Measurements from ENCODE around the gene MMAA.
"Not testable (repeated sequence)": the region's sequence is repeated elsewhere in the genome, so short reads cannot be mapped to it uniquely, and the experiment has no call there.

Gene MMAA

DNA sequence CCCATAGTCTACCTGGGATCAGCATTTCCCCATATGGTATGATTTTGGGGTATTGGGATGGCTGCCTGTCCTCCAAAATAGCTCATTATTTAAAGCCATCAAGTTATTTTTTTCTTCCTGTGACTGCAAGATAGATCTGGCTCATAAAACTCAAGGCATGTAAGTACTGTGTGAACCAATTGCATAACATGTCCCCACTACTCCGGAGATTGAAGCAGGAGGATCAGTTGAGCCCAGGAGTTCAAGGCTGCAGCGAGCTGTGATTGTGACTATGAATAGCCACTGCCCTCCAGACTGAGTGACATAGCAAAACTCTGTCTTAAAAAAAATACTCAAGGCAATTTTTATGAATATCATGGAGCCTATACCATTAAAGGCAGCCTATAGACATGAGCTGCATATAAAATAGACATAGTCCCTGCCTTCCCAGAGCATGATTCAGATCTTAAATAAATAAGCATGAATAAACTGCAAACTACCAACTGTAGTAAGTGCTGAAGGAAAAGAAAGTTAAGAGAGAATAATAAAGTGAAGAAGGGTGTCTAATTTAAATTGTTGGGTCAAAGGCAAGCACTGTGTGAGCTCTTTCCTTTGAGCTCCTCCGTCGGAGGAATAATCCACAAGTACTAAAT is 16.9 kb upstream of the MMAA start:
- TF ChIP-seq EZH2 (IDR thresholded peaks at IDR 0.05) = no peak
- TF ChIP-seq POLR2AphosphoS5 (IDR thresholded peaks at IDR 0.05; ENCODE audit: borderline replicate concordance, low read depth, low read length) = no peak
- TF ChIP-seq FOXP2 (optimal IDR thresholded peaks at IDR 0.05; ENCODE audit: control extremely low read depth, extremely low read length, insufficient read depth) = no peak
- no peak overlapping the region for H3K27ac ChIP-seq
- DNase-seq (ENCODE audit: low read depth, low spot score) = no peak
- H3K4me3 ChIP-seq = no peak overlapping the region
- H3K9me3 ChIP-seq (ENCODE audit: low read depth, low read length) = no peaks in the 10 kb centered on the region
- no peaks in the 10 kb centered on the region for H3K36me3 ChIP-seq (ENCODE audit: insufficient read depth, low read length)
- H3K9ac ChIP-seq (ENCODE audit: insufficient read length) = no peak overlapping the region

DNA sequence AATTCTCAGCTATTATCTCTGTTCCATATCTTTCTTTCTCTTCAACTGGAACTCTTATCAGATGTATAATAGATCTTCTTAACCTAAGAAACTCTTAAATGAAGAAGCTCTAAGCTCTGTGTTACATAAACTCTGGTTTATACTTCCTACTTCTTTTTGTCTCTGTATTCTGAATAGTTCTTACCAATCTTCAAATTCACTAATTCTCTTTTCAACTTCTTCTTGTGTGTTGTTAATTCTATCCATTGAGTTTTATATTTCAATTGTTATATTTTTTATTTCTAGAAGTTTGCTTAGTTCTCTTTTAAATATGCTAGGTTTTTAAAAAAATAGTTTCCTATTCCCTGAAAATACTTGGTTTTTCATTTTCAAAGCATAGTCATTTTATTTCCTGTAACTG is 13.2 kb upstream of the MMAA start:
- DNase-seq (ENCODE audit: low read depth, low spot score) = no peak
- Histone ChIP-seq H3K4me3 (no peak overlapping the region), H3K9me3 (ENCODE audit: low read depth, low read length) (no peaks in the 10 kb centered on the region), H3K27ac (no peak overlapping the region), H3K9ac (ENCODE audit: insufficient read length) (no peak overlapping the region), H3K36me3 (ENCODE audit: insufficient read depth, low read length) (no peaks in the 10 kb centered on the region)
- TF ChIP-seq FOXP2 (optimal IDR thresholded peaks at IDR 0.05; ENCODE audit: control extremely low read depth, extremely low read length, insufficient read depth) (no peak), EZH2 (IDR thresholded peaks at IDR 0.05) (no peak), POLR2AphosphoS5 (IDR thresholded peaks at IDR 0.05; ENCODE audit: borderline replicate concordance, low read depth, low read length) (no peak)

DNA sequence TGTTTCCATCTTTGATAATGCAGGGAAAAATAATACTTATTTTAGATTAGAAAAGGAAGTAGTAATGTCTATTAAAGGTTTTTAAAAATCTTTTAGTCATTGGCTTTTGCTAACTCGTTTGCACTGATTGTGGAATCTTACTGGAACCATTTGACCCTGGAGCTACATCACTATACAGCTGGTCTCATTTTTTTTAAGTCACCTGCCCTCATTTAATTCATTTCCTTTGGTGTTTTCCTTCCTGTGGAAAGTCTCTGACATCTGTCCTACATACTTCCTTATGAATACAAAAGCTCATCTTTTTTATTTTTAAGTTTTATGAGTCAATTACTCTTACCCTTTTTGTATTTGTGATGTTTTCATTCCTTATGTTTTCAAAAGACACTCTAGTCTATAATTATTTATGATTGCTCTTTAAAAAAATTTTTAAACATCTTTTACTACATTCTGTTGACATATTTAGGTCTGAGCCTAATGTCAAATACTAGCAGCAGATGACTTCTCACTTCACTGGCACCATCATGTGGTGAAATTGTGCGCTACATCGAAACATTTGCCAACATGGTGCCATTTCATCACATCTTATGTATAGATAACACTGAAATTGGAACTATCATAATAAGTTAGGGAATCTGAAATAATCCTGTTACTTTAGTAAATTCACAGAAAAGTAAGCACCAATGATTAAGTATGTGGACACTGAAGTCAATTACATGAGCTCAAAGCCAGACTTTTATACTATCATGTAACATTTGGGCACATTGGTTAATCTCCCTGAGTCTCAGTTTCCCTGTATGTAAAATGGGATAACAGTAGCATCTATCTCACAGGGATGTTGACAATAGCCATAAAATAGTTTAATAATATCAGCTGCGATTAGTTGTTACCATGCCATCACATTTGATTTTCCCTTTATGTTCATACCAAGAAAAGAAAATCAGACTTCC is 9.4 kb upstream of the MMAA start:
- TF ChIP-seq POLR2AphosphoS5 (IDR thresholded peaks at IDR 0.05; ENCODE audit: borderline replicate concordance, low read depth, low read length) (no peak), FOXP2 (optimal IDR thresholded peaks at IDR 0.05; ENCODE audit: control extremely low read depth, extremely low read length, insufficient read depth) (no peak), EZH2 (IDR thresholded peaks at IDR 0.05) (no peak)
- Histone ChIP-seq H3K36me3 (ENCODE audit: insufficient read depth, low read length) (no peaks in the 10 kb centered on the region), H3K9me3 (ENCODE audit: low read depth, low read length) (no peaks in the 10 kb centered on the region), H3K4me3 (no peak overlapping the region), H3K27ac (no peak overlapping the region), H3K9ac (ENCODE audit: insufficient read length) (no peak overlapping the region)
- DNase-seq (ENCODE audit: low read depth, low spot score) = no peak

DNA sequence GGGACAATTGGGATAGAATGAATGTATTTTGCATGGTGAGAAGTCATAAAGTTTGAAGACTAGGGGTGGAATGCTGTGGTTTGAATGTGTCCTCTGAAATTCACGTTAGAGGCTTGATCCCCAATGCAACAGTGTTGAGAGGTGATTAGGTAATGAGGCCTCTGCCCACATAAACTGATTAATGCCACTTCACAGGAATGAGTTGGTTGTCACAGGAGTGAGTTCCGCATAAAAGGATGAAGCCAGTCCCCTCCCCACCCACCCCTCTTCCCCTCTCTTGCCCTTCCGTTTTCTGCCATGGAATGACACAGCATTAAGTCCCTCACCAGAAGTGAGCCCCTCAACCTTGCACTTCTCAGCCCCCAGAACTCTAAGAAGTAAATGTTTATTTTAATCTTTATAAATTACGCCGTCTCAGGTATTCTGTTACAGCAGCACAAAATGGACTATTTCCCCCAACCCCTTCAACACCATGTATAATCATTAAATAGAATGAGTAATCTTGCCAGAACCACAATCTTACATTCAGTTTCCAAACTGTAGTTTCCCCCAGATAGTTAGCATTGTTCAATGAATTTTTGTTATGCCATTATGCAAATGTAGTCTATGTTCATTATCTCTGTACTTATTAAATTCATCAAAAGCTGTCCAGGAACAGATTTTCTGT is 5.5 kb upstream of the MMAA start:
- TF ChIP-seq EZH2 (IDR thresholded peaks at IDR 0.05) (no peak), FOXP2 (optimal IDR thresholded peaks at IDR 0.05; ENCODE audit: control extremely low read depth, extremely low read length, insufficient read depth) (no peak), POLR2AphosphoS5 (IDR thresholded peaks at IDR 0.05; ENCODE audit: borderline replicate concordance, low read depth, low read length) (no peak)
- no peak for DNase-seq (ENCODE audit: low read depth, low spot score)
- Histone ChIP-seq H3K9me3 (ENCODE audit: low read depth, low read length) (no peaks in the 10 kb centered on the region), H3K36me3 (ENCODE audit: insufficient read depth, low read length) (no peaks in the 10 kb centered on the region), H3K4me3 (no peak overlapping the region), H3K9ac (ENCODE audit: insufficient read length) (no peak overlapping the region), H3K27ac (no peak overlapping the region)

DNA sequence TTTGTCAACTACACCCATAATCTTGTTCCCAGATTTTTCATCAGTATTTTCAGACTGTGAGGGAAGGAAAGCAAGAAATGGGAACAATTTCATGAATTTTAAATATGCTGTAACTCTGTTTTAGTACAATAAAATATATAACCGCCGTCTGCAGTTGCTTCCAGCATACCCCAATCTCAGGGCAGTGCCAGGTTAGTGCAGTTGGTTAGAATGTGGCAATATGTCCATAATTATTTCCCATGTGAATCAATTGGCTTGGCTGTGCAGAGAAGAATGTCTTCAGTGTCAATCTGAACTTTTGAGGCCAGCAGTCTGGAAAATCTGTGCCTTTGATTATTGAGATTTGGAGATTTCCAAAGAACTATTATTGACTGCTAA is 5.0 kb upstream of the MMAA start:
- Histone ChIP-seq H3K36me3 (ENCODE audit: insufficient read depth, low read length) (no peaks in the 10 kb centered on the region), H3K27ac (no peak overlapping the region), H3K9ac (ENCODE audit: insufficient read length) (no peak overlapping the region), H3K9me3 (ENCODE audit: low read depth, low read length) (no peaks in the 10 kb centered on the region), H3K4me3 (no peak overlapping the region)
- TF ChIP-seq EZH2 (IDR thresholded peaks at IDR 0.05) (no peak), POLR2AphosphoS5 (IDR thresholded peaks at IDR 0.05; ENCODE audit: borderline replicate concordance, low read depth, low read length) (no peak), FOXP2 (optimal IDR thresholded peaks at IDR 0.05; ENCODE audit: control extremely low read depth, extremely low read length, insufficient read depth) (no peak)
- DNase-seq (ENCODE audit: low read depth, low spot score) = no peak

DNA sequence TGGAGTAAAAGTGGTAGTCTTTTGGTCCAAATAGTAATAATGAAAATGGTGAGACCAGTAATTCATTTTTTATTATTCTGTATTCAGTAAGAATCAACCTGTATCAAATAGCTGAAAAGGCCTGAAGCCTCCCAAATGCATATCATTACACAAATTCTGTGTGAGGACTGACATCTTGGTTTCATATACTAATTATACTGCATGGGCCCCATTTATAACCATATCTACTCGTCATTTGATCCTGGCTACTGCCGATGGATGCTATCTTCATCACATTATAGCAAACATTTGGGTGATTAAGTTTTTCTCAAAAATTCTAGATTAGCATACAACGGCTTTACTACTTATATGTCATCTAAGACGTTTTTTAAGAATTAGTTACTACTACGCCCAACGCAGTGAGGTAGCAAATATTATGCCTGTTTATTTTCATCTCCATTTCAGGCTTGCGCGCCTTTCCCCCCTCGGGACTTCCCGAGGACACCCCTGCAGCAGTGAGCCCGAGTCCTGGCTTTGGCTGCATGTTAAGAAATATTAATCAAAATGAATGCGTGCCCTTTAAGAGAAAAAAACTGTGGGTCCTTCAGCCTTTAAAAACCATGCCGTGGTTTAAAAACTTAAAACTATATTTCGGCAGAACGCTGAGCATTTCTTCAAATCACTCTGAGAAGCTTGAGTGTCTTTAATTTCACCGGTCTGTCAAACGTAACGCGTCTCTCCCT is 814 bp upstream of the MMAA start:
- Histone ChIP-seq H3K4me3 (peak overlapping the region; percentile 98), H3K27ac (peak overlapping the region; percentile 90), H3K36me3 (ENCODE audit: insufficient read depth, low read length) (peaks cover 3% of the 10 kb centered on the region; the same call in 1 of the 2 replicates), H3K9ac (ENCODE audit: insufficient read length) (peak overlapping the region; percentile 99), H3K9me3 (ENCODE audit: low read depth, low read length) (no peaks in the 10 kb centered on the region)
- no peak for TF ChIP-seq POLR2AphosphoS5 (IDR thresholded peaks at IDR 0.05; ENCODE audit: borderline replicate concordance, low read depth, low read length)
- no peak for TF ChIP-seq EZH2 (IDR thresholded peaks at IDR 0.05)
- no peak for TF ChIP-seq FOXP2 (optimal IDR thresholded peaks at IDR 0.05; ENCODE audit: control extremely low read depth, extremely low read length, insufficient read depth)
- DNase-seq (ENCODE audit: low read depth, low spot score) = no peak

DNA sequence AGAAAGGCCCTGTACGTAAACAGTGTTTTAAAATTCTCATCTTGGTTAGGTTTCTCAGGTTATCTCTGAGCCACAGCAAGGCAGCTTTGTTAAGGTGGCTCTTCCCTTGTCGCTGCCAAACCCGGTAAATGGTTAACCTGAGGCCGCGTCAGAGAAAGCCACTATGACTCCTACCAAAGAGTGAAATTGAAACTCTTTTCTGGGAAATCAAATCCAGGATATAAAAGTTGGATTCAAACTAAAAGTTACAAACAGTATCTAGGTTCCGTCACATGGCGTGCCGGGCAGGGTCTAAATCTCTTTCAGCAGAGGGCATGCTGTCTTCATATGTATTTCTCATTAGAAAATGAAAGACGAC is 433 bp downstream of the MMAA start:
- no peak for TF ChIP-seq EZH2 (IDR thresholded peaks at IDR 0.05)
- no peak for TF ChIP-seq FOXP2 (optimal IDR thresholded peaks at IDR 0.05; ENCODE audit: control extremely low read depth, extremely low read length, insufficient read depth)
- no peak for TF ChIP-seq POLR2AphosphoS5 (IDR thresholded peaks at IDR 0.05; ENCODE audit: borderline replicate concordance, low read depth, low read length)
- Histone ChIP-seq H3K4me3 (peak overlapping the region; percentile 98), H3K36me3 (ENCODE audit: insufficient read depth, low read length) (peaks cover 3% of the 10 kb centered on the region; the same call in 1 of the 2 replicates), H3K9me3 (ENCODE audit: low read depth, low read length) (no peaks in the 10 kb centered on the region), H3K27ac (peak overlapping the region; percentile 90), H3K9ac (ENCODE audit: insufficient read length) (peak overlapping the region; percentile 99)
- no peak for DNase-seq (ENCODE audit: low read depth, low spot score)

DNA sequence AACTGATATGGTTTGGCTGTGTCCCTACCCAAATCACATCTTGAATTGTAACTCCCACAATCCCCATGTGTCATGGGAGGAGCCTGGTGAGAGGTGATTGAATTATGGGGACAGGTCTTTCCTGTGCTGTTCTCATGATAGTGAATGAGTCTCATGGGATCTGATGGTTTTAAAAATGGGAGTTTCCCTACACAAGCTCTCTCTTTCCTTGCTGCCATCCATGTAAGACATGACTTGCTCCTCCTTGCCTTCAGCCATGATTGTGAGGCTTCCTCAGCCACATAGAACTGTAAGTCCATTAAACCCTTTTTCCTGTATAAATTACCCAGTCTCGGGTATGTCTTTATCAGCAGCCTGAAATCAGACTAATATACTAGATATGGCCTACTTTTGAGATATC is 2.9 kb downstream of the MMAA start:
- H3K9me3 ChIP-seq (ENCODE audit: low read depth, low read length); H3K36me3 ChIP-seq (ENCODE audit: insufficient read depth, low read length); H3K4me3 ChIP-seq; DNase-seq (ENCODE audit: low read depth, low spot score); H3K27ac ChIP-seq; H3K9ac ChIP-seq (ENCODE audit: insufficient read length): not testable (repeated sequence)
